OCI-LY7 (cell line): Measurements from ENCODE around the gene TRPM2. TPM values are rescaled to one million over a fixed set of nuclear protein-coding genes. Genes with fewer than 3 reads are reported as not detected.

Experiments
- BruUV-seq: library from RNA; stranded (reverse); fragments of 400-500 nt; replicated peaks from 2 replicates; lab custom pipeline; 2021; lab: Mats Ljungman, UMichigan
- CTCF ChIA-PET: fragments of 300-600 bp; sonication (Branson Sonifier 250); formaldehyde crosslinking; loops from one replicate; lab custom pipeline; 2022; ENCODE audit warnings: antibody characterized with exemption; ENCODE audit not compliant: unreplicated experiment; lab: Charles Lee
- POLR2A ChIA-PET: fragments of 300-600 bp; sonication (Branson Sonifier 250); formaldehyde crosslinking; loops from one replicate; lab custom pipeline; 2022; ENCODE audit warnings: antibody characterized with exemption; lab: Charles Lee
- DNase-seq: peaks from one replicate; pipeline ENCODE4 v3.0.0-alpha.2; 2015; ENCODE audit warnings: low spot score
- H2AFZ ChIP-seq: fragments of 200-600 bp; sonication (generic), shearing (Covaris generic); 2 replicates; pipeline ENCODE4 v1.6.1; 2014; ENCODE audit warnings: mild to moderate bottlenecking, antibody characterized with exemption, low read length, moderate library complexity
- H3K27ac ChIP-seq: fragments of 200-600 bp; sonication (generic); 2 replicates; pipeline ENCODE4 v1.5.1; 2014; ENCODE audit warnings: mixed run types, low read depth, mild to moderate bottlenecking, moderate library complexity, low read length, inconsistent platforms; ENCODE audit not compliant: poor library complexity, severe bottlenecking
- H3K36me3 ChIP-seq: fragments of 200-600 bp; sonication (generic); 2 replicates; pipeline ENCODE4 v1.6.1; 2014; ENCODE audit warnings: mild to moderate bottlenecking, antibody characterized with exemption, low read length, moderate library complexity, mixed read lengths; ENCODE audit not compliant: insufficient read depth
- H3K4me1 ChIP-seq: fragments of 200-600 bp; sonication (generic); 2 replicates; pipeline ENCODE4 v1.5.1; 2014; ENCODE audit warnings: mild to moderate bottlenecking, low read length; ENCODE audit not compliant: insufficient read depth, poor library complexity, severe bottlenecking
- H3K4me2 ChIP-seq: fragments of 200-600 bp; sonication (generic); 2 replicates; pipeline ENCODE4 v1.6.1; 2014; ENCODE audit warnings: mild to moderate bottlenecking, low read length
- H3K4me3 ChIP-seq: fragments of 200-600 bp; sonication (generic); 2 replicates; pipeline ENCODE4 v1.5.1; 2014; ENCODE audit warnings: mild to moderate bottlenecking, low read depth, low read length; ENCODE audit not compliant: poor library complexity, severe bottlenecking
- H3K79me2 ChIP-seq: fragments of 200-600 bp; sonication (generic); 2 replicates; pipeline ENCODE4 v1.6.1; 2016; ENCODE audit warnings: low read depth, mild to moderate bottlenecking, low read length, moderate library complexity, mixed read lengths; ENCODE audit not compliant: insufficient read depth
- H3K9me2 ChIP-seq: fragments of 200-600 bp; sonication (generic); 2 replicates; pipeline ENCODE4 v1.6.1; 2016; ENCODE audit warnings: mild to moderate bottlenecking, low read length, mixed read lengths; ENCODE audit not compliant: insufficient read depth
- H3K9me3 ChIP-seq: fragments of 200-600 bp; sonication (generic); 2 replicates; pipeline ENCODE4 v1.6.1; 2014; ENCODE audit warnings: mild to moderate bottlenecking, mixed run types, low read length, mixed read lengths
- H4K20me1 ChIP-seq: fragments of 200-600 bp; sonication (generic); 2 replicates; pipeline ENCODE4 v1.6.1; 2014; ENCODE audit warnings: mild to moderate bottlenecking, antibody characterized with exemption, low read length, moderate library complexity, mixed read lengths; ENCODE audit not compliant: insufficient read depth
- EZH2phosphoT487 ChIP-seq: fragments of 200-600 bp; sonication (generic); IDR thresholded peaks from 2 replicates; pipeline ENCODE4 v1.6.1; 2018; ENCODE audit warnings: low read depth, borderline replicate concordance, mild to moderate bottlenecking, mixed run types, antibody characterized with exemption, low read length, moderate library complexity, mixed read lengths
- intact Hi-C: fragments of 100-400 bp; cut with micrococcal nuclease; formaldehyde crosslinking; loops from one replicate; pipeline ENCODE4 v1.10.0; 2022; ENCODE audit not compliant: unreplicated experiment
- total RNA-seq, 2 experiments: library from RNA; depleted of rRNA in 1 of 2; stranded (reverse); fragments of >200 nt in 1 of 2; shearing (Covaris generic) in 1 of 2; gene quantifications; 2 replicates each; pipeline ENCODE4 v1.2.3, GENCODE V29; 2014 to 2022
- TF ChIP-seq, protein P1 (sequence below): fragments of 200-600 bp; sonication (generic); conservative IDR thresholded peaks from 2 replicates; pipeline ENCODE4 v1.5.1; 2014; ENCODE audit warnings: mild to moderate bottlenecking, antibody characterized with exemption, low read length, moderate library complexity, mixed read lengths

Gene TRPM2
- total RNA-seq, 2 experiments from 2014 or later: 1.8 to 7.1 TPM

DNA sequence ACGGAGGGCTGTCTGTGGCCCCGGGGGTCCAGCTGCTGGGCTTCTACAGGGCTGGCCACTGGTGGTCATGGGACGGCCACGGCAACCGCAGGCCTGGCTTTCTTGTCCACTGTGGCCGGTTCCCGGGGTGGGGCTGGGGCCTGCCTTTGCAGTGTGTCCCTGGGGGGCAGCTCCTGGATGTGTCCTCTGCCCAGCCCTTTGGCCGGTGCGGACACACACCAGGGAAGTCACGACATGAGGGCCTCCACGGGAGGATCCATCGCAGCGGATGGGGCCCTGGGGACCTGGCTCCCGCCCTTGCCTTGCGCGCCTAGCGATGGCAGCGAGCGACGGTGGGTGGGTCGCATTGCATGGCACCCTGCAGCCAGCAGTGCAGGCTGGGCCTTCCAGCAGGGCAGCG is 35.5 kb upstream of the TRPM2 start:
- Histone ChIP-seq H4K20me1 (no peaks in the 10 kb centered on the region), H3K4me2 (no peak overlapping the region), H3K9me2 (no peaks in the 10 kb centered on the region), H3K79me2 (no peaks in the 10 kb centered on the region), H3K36me3 (peaks cover 32% of the 10 kb centered on the region; the same call in 1 of the 2 replicates), H3K4me3 (no peak overlapping the region), H3K4me1 (no peaks in the 10 kb centered on the region), H3K27ac (no peak overlapping the region), H3K9me3 (no peaks in the 10 kb centered on the region), H2AFZ (no peak overlapping the region)
- DNase-seq: no peak
- intact Hi-C loops: no loop called here
- no TSS peak for BruUV-seq
- ChIA-PET CTCF (no interaction called here), POLR2A (no interaction called here)
- TF ChIP-seq, protein P1, sequence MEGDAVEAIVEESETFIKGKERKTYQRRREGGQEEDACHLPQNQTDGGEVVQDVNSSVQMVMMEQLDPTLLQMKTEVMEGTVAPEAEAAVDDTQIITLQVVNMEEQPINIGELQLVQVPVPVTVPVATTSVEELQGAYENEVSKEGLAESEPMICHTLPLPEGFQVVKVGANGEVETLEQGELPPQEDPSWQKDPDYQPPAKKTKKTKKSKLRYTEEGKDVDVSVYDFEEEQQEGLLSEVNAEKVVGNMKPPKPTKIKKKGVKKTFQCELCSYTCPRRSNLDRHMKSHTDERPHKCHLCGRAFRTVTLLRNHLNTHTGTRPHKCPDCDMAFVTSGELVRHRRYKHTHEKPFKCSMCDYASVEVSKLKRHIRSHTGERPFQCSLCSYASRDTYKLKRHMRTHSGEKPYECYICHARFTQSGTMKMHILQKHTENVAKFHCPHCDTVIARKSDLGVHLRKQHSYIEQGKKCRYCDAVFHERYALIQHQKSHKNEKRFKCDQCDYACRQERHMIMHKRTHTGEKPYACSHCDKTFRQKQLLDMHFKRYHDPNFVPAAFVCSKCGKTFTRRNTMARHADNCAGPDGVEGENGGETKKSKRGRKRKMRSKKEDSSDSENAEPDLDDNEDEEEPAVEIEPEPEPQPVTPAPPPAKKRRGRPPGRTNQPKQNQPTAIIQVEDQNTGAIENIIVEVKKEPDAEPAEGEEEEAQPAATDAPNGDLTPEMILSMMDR: no peak
- no peak for TF ChIP-seq EZH2phosphoT487

DNA sequence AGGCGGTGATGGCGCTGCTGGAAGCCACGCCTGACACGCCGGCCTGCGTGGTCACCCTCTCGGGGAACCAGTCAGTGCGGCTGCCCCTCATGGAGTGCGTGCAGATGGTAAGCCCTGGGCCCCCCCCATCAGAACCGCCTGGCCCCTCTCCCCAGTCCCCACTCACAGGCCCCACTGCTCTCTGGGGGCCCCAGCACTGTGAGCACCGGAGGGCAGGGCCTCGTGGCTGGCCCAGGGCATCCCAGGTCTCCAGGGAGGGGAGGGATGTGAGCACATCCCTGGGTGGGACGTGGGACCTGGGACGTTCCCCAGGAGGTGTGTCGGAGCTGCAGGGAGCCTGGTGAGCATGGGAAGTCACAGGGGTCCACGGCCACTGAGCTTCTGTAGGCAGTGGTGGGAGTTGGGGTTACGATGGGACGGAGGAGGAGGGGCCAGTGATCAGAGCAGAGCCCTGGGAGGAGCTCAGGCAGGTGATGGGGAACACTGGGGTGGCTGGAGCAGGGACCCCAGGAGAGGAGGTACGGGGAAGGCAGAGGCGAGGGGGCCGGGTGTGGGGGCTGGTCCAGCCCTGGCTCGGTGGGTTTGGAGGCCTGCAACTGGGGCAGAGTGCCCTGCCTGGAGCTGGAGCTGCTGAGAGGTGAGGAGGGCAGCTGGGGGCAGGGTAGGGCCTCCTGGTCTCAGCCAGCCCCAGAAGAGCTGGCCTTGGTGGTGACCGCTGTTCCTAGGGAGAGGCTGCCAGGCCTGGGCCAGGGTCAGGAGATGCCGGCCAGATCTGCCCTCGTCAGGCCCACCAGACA is 34.7 kb upstream of the TRPM2 start:
- Histone ChIP-seq H3K79me2 (no peaks in the 10 kb centered on the region), H3K9me2 (no peaks in the 10 kb centered on the region), H3K4me2 (no peak overlapping the region), H2AFZ (no peak overlapping the region), H3K36me3 (peaks cover 34% of the 10 kb centered on the region; the same call in 1 of the 2 replicates), H3K27ac (no peak overlapping the region), H3K4me1 (no peaks in the 10 kb centered on the region), H4K20me1 (no peaks in the 10 kb centered on the region), H3K9me3 (no peaks in the 10 kb centered on the region), H3K4me3 (no peak overlapping the region)
- TF ChIP-seq, protein P1: no peak
- no peak for DNase-seq
- no TSS peak for BruUV-seq
- ChIA-PET POLR2A (no interaction called here), CTCF (no interaction called here)
- intact Hi-C loops: no loop called here

DNA sequence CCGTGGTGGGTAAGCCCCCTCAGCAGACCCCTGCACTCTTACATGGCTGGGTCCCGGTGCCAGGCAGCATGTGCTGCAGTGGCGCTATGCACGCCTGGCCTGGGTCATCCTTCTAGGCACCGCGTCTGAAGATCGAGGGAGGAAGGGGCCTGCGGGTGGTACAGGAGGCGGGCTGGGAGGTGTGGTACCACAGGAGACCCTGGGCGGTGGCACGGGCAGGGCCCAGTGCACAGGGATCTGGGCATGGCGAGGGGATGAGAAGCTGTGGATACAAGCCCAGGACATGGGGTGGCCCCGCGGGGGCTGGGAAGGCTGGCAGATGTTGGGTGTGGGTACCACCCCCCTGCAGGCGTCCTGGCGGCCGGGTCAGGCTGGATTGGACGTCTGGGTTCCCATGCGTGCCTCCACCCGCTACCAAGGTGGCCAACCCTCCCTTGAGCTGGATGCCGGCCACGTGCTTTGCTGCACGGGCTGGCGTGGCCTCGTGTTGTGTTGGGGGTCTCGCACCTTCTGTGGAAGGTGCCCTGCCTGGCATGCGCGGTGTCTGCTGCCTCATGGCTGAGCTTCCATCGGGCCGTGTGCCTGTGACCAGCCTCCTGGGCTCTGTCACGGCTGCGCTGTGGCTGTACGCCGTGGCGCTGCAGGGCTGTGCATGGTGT is 33.9 kb upstream of the TRPM2 start:
- TF ChIP-seq EZH2phosphoT487: no peak
- TF ChIP-seq, protein P1: no peak
- intact Hi-C loops: no loop called here
- H2AFZ ChIP-seq: no peak overlapping the region
- no peak overlapping the region for H3K4me3 ChIP-seq
- H4K20me1 ChIP-seq: no peaks in the 10 kb centered on the region
- POLR2A ChIA-PET: no interaction called here
- no peaks in the 10 kb centered on the region for H3K4me1 ChIP-seq
- H3K36me3 ChIP-seq: peaks cover 41% of the 10 kb centered on the region; the same call in 1 of the 2 replicates
- CTCF ChIA-PET: no interaction called here
- H3K79me2 ChIP-seq: no peaks in the 10 kb centered on the region
- no peak overlapping the region for H3K4me2 ChIP-seq
- no peak overlapping the region for H3K27ac ChIP-seq
- no peaks in the 10 kb centered on the region for H3K9me2 ChIP-seq
- BruUV-seq: no TSS peak
- DNase-seq: no peak
- H3K9me3 ChIP-seq: no peaks in the 10 kb centered on the region
